AG09309 (cell line): ENCODE data around the gene HEXIM2.

Experiments
- DNase-seq: peaks from one replicate; pipeline ENCODE4 v3.0.0-alpha.2; 2010; ENCODE audit warnings: low read depth
- H3K4me3 ChIP-seq: 2 replicates; pipeline ENCODE4 v1.5.1; 2011; ENCODE audit warnings: mild to moderate bottlenecking, low read depth, low read length, moderate library complexity; ENCODE audit not compliant: control insufficient read depth
- CTCF ChIP-seq: IDR thresholded peaks from 2 replicates; pipeline ENCODE4 v1.5.1; 2011; ENCODE audit warnings: mild to moderate bottlenecking, low read depth, low read length, inconsistent platforms; ENCODE audit not compliant: insufficient read depth, control insufficient read depth; ENCODE audit errors: missing control alignments

HEXIM2 gene

GRCh38 chr17:45115871-45116270, 45.8 kb upstream of the HEXIM2 start:
- DNase-seq, result no peak
- H3K4me3 ChIP-seq, result no peak overlapping the region
- TF ChIP-seq CTCF, result no peak

GRCh38 chr17:45116434-45117016, 45.1 kb upstream of the HEXIM2 start:
- DNase-seq, result no peak
- TF ChIP-seq CTCF, result no peak
- H3K4me3 ChIP-seq, result no peak overlapping the region

GRCh38 chr17:45117334-45117733, 44.3 kb upstream of the HEXIM2 start:
- TF ChIP-seq CTCF, result no peak
- H3K4me3 ChIP-seq, result no peak overlapping the region
- no peak for DNase-seq

GRCh38 chr17:45117848-45118646, 43.6 kb upstream of the HEXIM2 start:
- TF ChIP-seq CTCF, result no peak

GRCh38 chr17:45118691-45119090, 43.0 kb upstream of the HEXIM2 start:
- no peak for TF ChIP-seq CTCF
- DNase-seq, result no peak

More at GRCh38 chr17:45117848-45118646, 43.6 kb upstream of the HEXIM2 start:
- DNase-seq, result no peak
- H3K4me3 ChIP-seq, result no peak overlapping the region

GRCh38 chr17:45119964-45120363, 41.7 kb upstream of the HEXIM2 start:
- no peak for TF ChIP-seq CTCF

More at GRCh38 chr17:45118691-45119090, 43.0 kb upstream of the HEXIM2 start:
- H3K4me3 ChIP-seq, result no peak overlapping the region

More at GRCh38 chr17:45119964-45120363, 41.7 kb upstream of the HEXIM2 start:
- no peak overlapping the region for H3K4me3 ChIP-seq
- no peak for DNase-seq
